CD14-positive monocyte (primary cell): ENCODE results near the gene CDC34. TPM values are rescaled to one million over a fixed set of nuclear protein-coding genes. Genes with fewer than 3 reads are reported as not detected.

ENCODE experiments used
- DNase-seq, 3 donors: peaks; one replicate each; pipeline ENCODE4 v3.0.0-alpha.2; 2011 to 2022
- H2AFZ ChIP-seq: 2 replicates; pipeline ENCODE4 v1.6.0; 2012; ENCODE audit warnings: mild to moderate bottlenecking, low read depth, low read length, inconsistent platforms; ENCODE audit not compliant: insufficient read depth, poor library complexity, severe bottlenecking
- H3K27ac ChIP-seq, 2 donors: 1 replicate in 1 of 2; 2 replicates in 1 of 2; pipeline ENCODE4 v1.5.1; 2012 to 2013; ENCODE audit warnings: low read length in 2 of 2, control low read depth in 1 of 2, inconsistent platforms in 1 of 2, low read depth in 1 of 2, mild to moderate bottlenecking in 1 of 2
- H3K27me3 ChIP-seq, 2 donors: one replicate each; pipeline versions ENCODE4 v1.6.0 to v1.6.1; 2011 to 2013; ENCODE audit warnings: low read length in 2 of 2; ENCODE audit not compliant: control insufficient read depth in 2 of 2, insufficient read depth in 2 of 2
- H3K36me3 ChIP-seq, 2 donors: replicated peaks in 1 of 2; 1 replicate in 1 of 2; 2 replicates in 1 of 2; pipeline versions ENCODE4 v1.5.1 to v1.6.1; 2012 to 2013; ENCODE audit warnings: low read length in 2 of 2, control low read depth in 1 of 2, inconsistent platforms in 1 of 2, mild to moderate bottlenecking in 1 of 2; ENCODE audit not compliant: insufficient read depth in 2 of 2, control insufficient read depth in 1 of 2
- H3K4me1 ChIP-seq, 2 donors: 1 replicate in 1 of 2; 2 replicates in 1 of 2; pipeline versions ENCODE4 v1.5.1 to v1.6.1; 2012 to 2013; ENCODE audit warnings: low read length in 2 of 2, control low read depth in 1 of 2, inconsistent platforms in 1 of 2, mild to moderate bottlenecking in 1 of 2, moderate library complexity in 1 of 2; ENCODE audit not compliant: insufficient read depth in 2 of 2, control insufficient read depth in 1 of 2
- H3K4me2 ChIP-seq: replicated peaks from 2 replicates; pipeline ENCODE3; 2012; ENCODE audit warnings: low read length, moderate library complexity, mild to moderate bottlenecking; ENCODE audit not compliant: poor library complexity, severe bottlenecking; ENCODE audit errors: extremely low read depth
- H3K4me3 ChIP-seq, 3 experiments: fragments of 200-600 bp in 1 of 3; sonication (generic) in 1 of 3; replicated peaks in 1 of 3; 1 replicate in 2 of 3; 2 replicates in 1 of 3; pipeline ENCODE4 v1.5.1; 2011 to 2013; ENCODE audit warnings: low read length in 3 of 3, mild to moderate bottlenecking in 3 of 3, control low read depth in 2 of 3, low read depth in 2 of 3, inconsistent platforms in 1 of 3, moderate library complexity in 1 of 3
- H3K79me2 ChIP-seq: 2 replicates; pipeline ENCODE4 v1.6.0; 2012; ENCODE audit warnings: mild to moderate bottlenecking, control low read depth, inconsistent platforms, low read length, moderate library complexity; ENCODE audit not compliant: insufficient read depth
- H3K9ac ChIP-seq: 2 replicates; pipeline ENCODE4 v1.6.0; 2017; ENCODE audit warnings: low read length, mild to moderate bottlenecking; ENCODE audit not compliant: insufficient read depth, poor library complexity, severe bottlenecking
- H3K9me3 ChIP-seq, 2 donors: replicated peaks in 1 of 2; 1 replicate in 1 of 2; 2 replicates in 1 of 2; pipeline versions ENCODE4 v1.5.1 to v1.6.1; 2012 to 2013; ENCODE audit warnings: low read length in 2 of 2, control low read depth in 1 of 2; ENCODE audit not compliant: control insufficient read depth in 1 of 2, insufficient read depth in 1 of 2
- H4K20me1 ChIP-seq: 2 replicates; pipeline ENCODE4 v1.6.0; 2012; ENCODE audit warnings: mild to moderate bottlenecking, low read length, control low read depth, moderate library complexity; ENCODE audit not compliant: insufficient read depth
- H3K27ac Mint-ChIP-seq, 7 donors: one replicate each; pipeline ENCODE4 v1.8.0; 2020; ENCODE audit warnings: mild to moderate bottlenecking in 7 of 7, mixed read lengths in 7 of 7, moderate library complexity in 6 of 7, inconsistent platforms in 2 of 7
- H3K27me3 Mint-ChIP-seq, 3 donors: one replicate each; pipeline ENCODE4 v1.8.0; 2021 to 2022; ENCODE audit warnings: low read depth in 3 of 3, mild to moderate bottlenecking in 3 of 3, mixed read lengths in 3 of 3, moderate library complexity in 3 of 3, inconsistent platforms in 1 of 3
- H3K36me3 Mint-ChIP-seq, 2 donors: one replicate each; pipeline ENCODE4 v1.8.0; 2020; ENCODE audit warnings: mixed read lengths in 2 of 2, inconsistent platforms in 1 of 2, mild to moderate bottlenecking in 1 of 2
- H3K4me1 Mint-ChIP-seq: one replicate; pipeline ENCODE4 v1.8.0; 2020; ENCODE audit warnings: mild to moderate bottlenecking, mixed read lengths
- H3K4me3 Mint-ChIP-seq, 2 donors: one replicate each; pipeline ENCODE4 v1.8.0; 2020; ENCODE audit warnings: mild to moderate bottlenecking in 2 of 2, mixed read lengths in 2 of 2, moderate library complexity in 1 of 2
- H3K9me3 Mint-ChIP-seq, 7 donors: one replicate each; pipeline ENCODE4 v1.8.0; 2020 to 2022; ENCODE audit warnings: mixed read lengths in 7 of 7, mild to moderate bottlenecking in 6 of 7, moderate library complexity in 6 of 7, inconsistent platforms in 2 of 7
- WGBS: methylation state at CpG from one replicate; pipeline ENCODE4 v1.1.5; 2013; ENCODE audit warnings: missing lambda C conversion rate; ENCODE audit not compliant: insufficient coverage; 5-methylcytosine and 5-hydroxymethylcytosine counted together
- intact Hi-C, 2 donors: fragments of 100-400 bp; cut with micrococcal nuclease; formaldehyde crosslinking; loops; one replicate each; pipeline versions ENCODE4 v1.15.0 to v1.15.1; 2023
- polyA plus RNA-seq, 3 donors: library from polyadenylated mRNA; depleted of rRNA in 1 of 3; unstranded in 2 of 3; stranded (reverse) in 1 of 3; fragments of 300-500 nt in 2 of 3; fragments of >200 nt in 1 of 3; fragmentation: Illumina TruSeq in 2 of 3; gene quantifications; 1 replicate in 2 of 3; 2 replicates in 1 of 3; pipeline ENCODE4 v1.2.3, GENCODE V29; 2012 to 2021
- TF ChIP-seq, protein P1 (sequence below): fragments of 200-600 bp; IDR thresholded peaks from one replicate; pipeline ENCODE4 v1.8.0; 2022; ENCODE audit warnings: antibody characterized with exemption, mild to moderate bottlenecking

The CDC34 gene
- polyA plus RNA-seq, 3 donors = 25.2 to 49.2 (median 43.0) TPM

DNA sequence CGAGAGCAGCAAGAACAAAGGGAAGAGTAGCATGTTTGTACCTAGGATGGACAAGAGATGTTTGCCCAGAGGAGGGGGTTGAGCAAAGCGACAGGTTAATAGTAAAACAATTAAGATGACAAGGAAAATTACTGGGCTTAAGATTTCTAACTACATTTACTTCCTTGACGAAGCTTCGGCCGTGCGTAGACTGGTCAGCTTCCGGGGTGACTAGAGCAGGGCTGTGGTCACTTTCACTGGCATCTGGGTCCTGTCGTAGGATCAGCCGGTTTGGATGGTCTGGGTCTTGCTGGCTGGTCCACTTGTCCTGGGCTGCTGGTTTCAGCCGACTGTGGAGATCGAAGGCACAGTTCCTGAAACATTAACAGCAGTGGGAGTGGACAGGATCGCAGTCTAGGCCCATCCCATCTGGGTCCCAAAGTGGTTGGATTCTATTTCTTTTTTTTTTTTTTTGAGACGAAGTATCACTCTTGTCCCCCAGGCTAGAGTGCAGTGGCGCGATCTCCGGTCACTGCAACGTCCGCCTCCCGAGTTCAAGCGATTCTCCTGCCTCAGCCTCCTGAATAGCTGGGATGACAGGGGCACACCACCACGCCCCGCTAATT is 35.8 kb downstream of the CDC34 start:
- Histone ChIP-seq H4K20me1 (no peaks in the 10 kb centered on the region), H3K9ac (peak overlapping the region; percentile 21), H3K9me3 (no peaks in the 10 kb centered on the region), H3K27me3 (no peaks in the 10 kb centered on the region), H3K36me3 (peaks cover 0 to 2% of the 10 kb centered on the region in 2 donors), H3K4me1 (peaks cover 52 to 57% of the 10 kb centered on the region in 2 donors), H2AFZ (no peak overlapping the region), H3K4me2 (peak overlapping the region; percentile 79), H3K79me2 (peaks cover 24% of the 10 kb centered on the region), H3K4me3 (peak overlapping the region; percentile 6 to 74 (median 31)), H3K27ac (peak overlapping the region; percentile 75 to 90)
- H3K36me3 Mint-ChIP-seq = peaks cover 8 to 15% of the 10 kb centered on the region in 2 donors
- H3K27ac Mint-ChIP-seq = peak overlapping the region; percentile 87 to 97 (median 96)
- TF ChIP-seq, protein P1, sequence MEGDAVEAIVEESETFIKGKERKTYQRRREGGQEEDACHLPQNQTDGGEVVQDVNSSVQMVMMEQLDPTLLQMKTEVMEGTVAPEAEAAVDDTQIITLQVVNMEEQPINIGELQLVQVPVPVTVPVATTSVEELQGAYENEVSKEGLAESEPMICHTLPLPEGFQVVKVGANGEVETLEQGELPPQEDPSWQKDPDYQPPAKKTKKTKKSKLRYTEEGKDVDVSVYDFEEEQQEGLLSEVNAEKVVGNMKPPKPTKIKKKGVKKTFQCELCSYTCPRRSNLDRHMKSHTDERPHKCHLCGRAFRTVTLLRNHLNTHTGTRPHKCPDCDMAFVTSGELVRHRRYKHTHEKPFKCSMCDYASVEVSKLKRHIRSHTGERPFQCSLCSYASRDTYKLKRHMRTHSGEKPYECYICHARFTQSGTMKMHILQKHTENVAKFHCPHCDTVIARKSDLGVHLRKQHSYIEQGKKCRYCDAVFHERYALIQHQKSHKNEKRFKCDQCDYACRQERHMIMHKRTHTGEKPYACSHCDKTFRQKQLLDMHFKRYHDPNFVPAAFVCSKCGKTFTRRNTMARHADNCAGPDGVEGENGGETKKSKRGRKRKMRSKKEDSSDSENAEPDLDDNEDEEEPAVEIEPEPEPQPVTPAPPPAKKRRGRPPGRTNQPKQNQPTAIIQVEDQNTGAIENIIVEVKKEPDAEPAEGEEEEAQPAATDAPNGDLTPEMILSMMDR = no peak
- H3K4me3 Mint-ChIP-seq = peak overlapping the region; percentile 76 to 83
- peaks cover 0 to 7% (median 1%) of the 10 kb centered on the region in 7 donors for H3K9me3 Mint-ChIP-seq
- 73% methylated on average over 17 of the region's 22 CpGs for WGBS
- peaks cover 53% of the 10 kb centered on the region for H3K4me1 Mint-ChIP-seq
- H3K27me3 Mint-ChIP-seq = peaks cover 0 to 3% (median 1%) of the 10 kb centered on the region in 3 donors
- intact Hi-C loops = no loop called here
- DNase-seq = peak in 2 of 3 donors; percentile 20 to 65

- H3K4me1 ChIP-seq = peaks cover 71 to 79% of the 10 kb centered on the region in 2 donors
- peak overlapping the region in 1 of 2 donors; percentile 6 for H3K27ac ChIP-seq
- peaks cover 73% of the 10 kb centered on the region for H3K4me1 Mint-ChIP-seq
- peaks cover 28% of the 10 kb centered on the region for H4K20me1 ChIP-seq
- peaks cover 0 to 7% (median 0%) of the 10 kb centered on the region in 7 donors for H3K9me3 Mint-ChIP-seq
- TF ChIP-seq, protein P1 = no peak
- no peak overlapping the region for H3K9ac ChIP-seq
- H3K79me2 ChIP-seq = peaks cover 52% of the 10 kb centered on the region
- H3K4me3 ChIP-seq = no peak overlapping the region
- H2AFZ ChIP-seq = no peak overlapping the region
- peaks cover 0 to 2% (median 1%) of the 10 kb centered on the region in 3 donors for H3K27me3 Mint-ChIP-seq
- no peaks in the 10 kb centered on the region for H3K36me3 ChIP-seq
- no peaks in the 10 kb centered on the region for H3K9me3 ChIP-seq
- 17% methylated on average over 7 of the region's 25 CpGs for WGBS
- no peak for DNase-seq
- peak overlapping the region; percentile 74 to 89 (median 77) for H3K27ac Mint-ChIP-seq
- H3K36me3 Mint-ChIP-seq = peaks cover 0 to 13% of the 10 kb centered on the region in 2 donors
- peak overlapping the region; percentile 50 to 59 for H3K4me3 Mint-ChIP-seq
- intact Hi-C loops = loop anchor here (2.0 to 5.0 kb wide), 5 partner anchors 13 to 92 kb away; partner anchors contain the start of genes CDC34 (in 1 of the 2), FGF22 (in 1 of the 2) and RNF126 (in 1 of the 2)
- H3K27me3 ChIP-seq = no peaks in the 10 kb centered on the region
- no peak overlapping the region for H3K4me2 ChIP-seq
These were observed 38.7 kb downstream of the CDC34 start for GRCh38 chr19:570251-570686.
